ENCODE data around the gene PHACTR4.
"Not testable (repeated sequence)": the region's sequence is repeated elsewhere in the genome, so short reads cannot be mapped to it uniquely, and the experiment has no call there.

Gene PHACTR4

GRCh38 chr1:28437924-28438699, 68.6 kb downstream of the PHACTR4 start:
- DNase-seq = no peak

GRCh38 chr1:28439320-28439719, 69.8 kb downstream of the PHACTR4 start:
- no peak for DNase-seq

- DNase-seq = no peak
Observed at GRCh38 chr1:28441674-28442073, 72.1 kb downstream of the PHACTR4 start.

- DNase-seq = no peak
Observed at GRCh38 chr1:28443550-28443949, 74.0 kb downstream of the PHACTR4 start.

- DNase-seq = no peak
Observed at GRCh38 chr1:28447679-28448078, 78.1 kb downstream of the PHACTR4 start.

- DNase-seq = not testable (repeated sequence)
Observed at GRCh38 chr1:28448094-28448611, 78.6 kb downstream of the PHACTR4 start.

GRCh38 chr1:28449904-28450303, 80.4 kb downstream of the PHACTR4 start:
- no peak for DNase-seq

GRCh38 chr1:28450561-28450960, 81.0 kb downstream of the PHACTR4 start:
- DNase-seq = no peak

GRCh38 chr1:28451011-28451410, 81.5 kb downstream of the PHACTR4 start:
- no peak for DNase-seq

GRCh38 chr1:28456078-28456477, 86.5 kb downstream of the PHACTR4 start:
- DNase-seq = no peak

- no peak for DNase-seq
Observed at GRCh38 chr1:28457678-28458077, 88.1 kb downstream of the PHACTR4 start.

GRCh38 chr1:28458237-28459228, 89.0 kb downstream of the PHACTR4 start:
- DNase-seq = no peak

- DNase-seq = no peak
Observed at GRCh38 chr1:28466226-28466778, 96.8 kb downstream of the PHACTR4 start.

- no peak for DNase-seq
Observed at GRCh38 chr1:28470146-28470545, 100.6 kb downstream of the PHACTR4 start.

- not testable (repeated sequence) for DNase-seq
Observed at GRCh38 chr1:28479497-28479896, 110.0 kb downstream of the PHACTR4 start.

GRCh38 chr1:28480308-28480707, 110.8 kb downstream of the PHACTR4 start:
- DNase-seq = no peak

GRCh38 chr1:28482138-28482537, 112.6 kb downstream of the PHACTR4 start:
- no peak for DNase-seq

- no peak for DNase-seq
Observed at GRCh38 chr1:28482702-28483101, 113.2 kb downstream of the PHACTR4 start.

- no peak for DNase-seq
Observed at GRCh38 chr1:28494737-28495136, 125.2 kb downstream of the PHACTR4 start.

GRCh38 chr1:28499553-28499952, 130.0 kb downstream of the PHACTR4 start:
- no peak for DNase-seq

- no peak for DNase-seq
Observed at GRCh38 chr1:28501925-28502324, 132.4 kb downstream of the PHACTR4 start.

- no peak for DNase-seq
Observed at GRCh38 chr1:28503117-28503516, 133.6 kb downstream of the PHACTR4 start.

All from NCI-H1436 (cell line).